SK-N-SH treated with all-trans-retinoic acid at 6 μM for 48 hours (cell line): Measurements from ENCODE around the gene FIBCD1.

Source experiments
- ATAC-seq: fragments of 200-7000 bp; cut with Tn5 transposase; 3 replicates; pipeline ENCODE4 v1.9.1; 2020; ENCODE audit warnings: mild to moderate bottlenecking, moderate library complexity
- ARNTL ChIP-seq: fragments of 450-650 bp; formaldehyde crosslinking; IDR thresholded peaks from 2 replicates; pipeline ENCODE4 v1.5.0; 2020; ENCODE audit warnings: low read depth, mild to moderate bottlenecking, moderate library complexity, borderline replicate concordance
- BACH2 ChIP-seq: fragments of 250-450 bp; sonication (Bioruptor Pico); IDR thresholded peaks from 2 replicates; pipeline ENCODE4 v1.9.0; 2021; ENCODE audit warnings: mild to moderate bottlenecking, borderline replicate concordance
- CSDC2 ChIP-seq: fragments of 250-450 bp; sonication (Bioruptor Pico); IDR thresholded peaks from 2 replicates; pipeline ENCODE4 v1.5.0; 2020; ENCODE audit warnings: mild to moderate bottlenecking, moderate library complexity
- CSRNP3 ChIP-seq: fragments of 250-450 bp; sonication (Bioruptor Pico); IDR thresholded peaks from 2 replicates; pipeline ENCODE4 v1.5.1; 2021; ENCODE audit warnings: mild to moderate bottlenecking, moderate library complexity
- ESRRG ChIP-seq: fragments of 250-450 bp; sonication (Bioruptor Pico); IDR thresholded peaks from 2 replicates; pipeline ENCODE4 v1.6.1; 2021; ENCODE audit warnings: mild to moderate bottlenecking
- GLIS3 ChIP-seq: fragments of 250-450 bp; sonication (Bioruptor Pico); IDR thresholded peaks from 2 replicates; pipeline ENCODE4 v1.5.0; 2020; ENCODE audit warnings: mild to moderate bottlenecking, moderate library complexity
- OSR1 ChIP-seq: fragments of 250-450 bp; sonication (Bioruptor Pico); IDR thresholded peaks from 2 replicates; pipeline ENCODE4 v1.8.0; 2022; ENCODE audit warnings: moderate library complexity, mild to moderate bottlenecking, inconsistent platforms
- PATZ1 ChIP-seq: fragments of 250-450 bp; sonication (Bioruptor Pico); IDR thresholded peaks from 2 replicates; pipeline ENCODE4 v1.8.0; 2020; ENCODE audit warnings: mild to moderate bottlenecking, moderate library complexity, borderline replicate concordance
- PPARA ChIP-seq: fragments of 250-450 bp; sonication (Bioruptor Pico); IDR thresholded peaks from 2 replicates; pipeline ENCODE4 v1.5.0; 2020; ENCODE audit warnings: mild to moderate bottlenecking, borderline replicate concordance
- RARB ChIP-seq: fragments of 250-450 bp; sonication (Bioruptor Pico); IDR thresholded peaks from 2 replicates; pipeline ENCODE4 v1.8.0; 2021; ENCODE audit warnings: mild to moderate bottlenecking, moderate library complexity
- TOX ChIP-seq: fragments of 250-450 bp; sonication (Bioruptor Pico); IDR thresholded peaks from 2 replicates; pipeline ENCODE4 v1.8.0; 2021; ENCODE audit warnings: mild to moderate bottlenecking, moderate library complexity, borderline replicate concordance
- ZC3H10 ChIP-seq: fragments of 250-450 bp; sonication (Bioruptor Pico); IDR thresholded peaks from 2 replicates; pipeline ENCODE4 v1.5.1; 2021; ENCODE audit warnings: mild to moderate bottlenecking, moderate library complexity
- ZFP3 ChIP-seq: fragments of 250-450 bp; sonication (Bioruptor Pico); IDR thresholded peaks from 2 replicates; pipeline ENCODE4 v1.5.0; 2020; ENCODE audit warnings: mild to moderate bottlenecking, moderate library complexity
- ZNF565 ChIP-seq: fragments of 450-650 bp; formaldehyde crosslinking; conservative IDR thresholded peaks from 2 replicates; pipeline ENCODE4 v1.5.0; 2020; ENCODE audit warnings: low read depth, mild to moderate bottlenecking, moderate library complexity
- ZNF70 ChIP-seq: fragments of 450-650 bp; formaldehyde crosslinking; IDR thresholded peaks from 2 replicates; pipeline ENCODE4 v1.5.0; 2020; ENCODE audit warnings: mild to moderate bottlenecking, moderate library complexity
- ZNF8 ChIP-seq: fragments of 450-650 bp; formaldehyde crosslinking; IDR thresholded peaks from 2 replicates; pipeline ENCODE4 v1.5.0; 2020; ENCODE audit warnings: mild to moderate bottlenecking, moderate library complexity
- TF ChIP-seq, protein P1 (sequence below): fragments of 250-450 bp; sonication (Bioruptor Pico); IDR thresholded peaks from 2 replicates; pipeline ENCODE4 v1.5.1; 2020; ENCODE audit warnings: low read depth, mild to moderate bottlenecking, moderate library complexity

The FIBCD1 gene

GRCh38 chr9:130888146-130888885, 50.7 kb downstream of the FIBCD1 start (continued):
- TF ChIP-seq RARB (CRISPR knock-in tag) (no peak), ESRRG (no peak)

- no peak for TF ChIP-seq ZFP3 (CRISPR knock-in tag)
These were observed 51.4 kb downstream of the FIBCD1 start for GRCh38 chr9:130887494-130888144.

GRCh38 chr9:130886981-130887380, 52.1 kb downstream of the FIBCD1 start:
- ATAC-seq, result no peak
- TF ChIP-seq, protein P1, sequence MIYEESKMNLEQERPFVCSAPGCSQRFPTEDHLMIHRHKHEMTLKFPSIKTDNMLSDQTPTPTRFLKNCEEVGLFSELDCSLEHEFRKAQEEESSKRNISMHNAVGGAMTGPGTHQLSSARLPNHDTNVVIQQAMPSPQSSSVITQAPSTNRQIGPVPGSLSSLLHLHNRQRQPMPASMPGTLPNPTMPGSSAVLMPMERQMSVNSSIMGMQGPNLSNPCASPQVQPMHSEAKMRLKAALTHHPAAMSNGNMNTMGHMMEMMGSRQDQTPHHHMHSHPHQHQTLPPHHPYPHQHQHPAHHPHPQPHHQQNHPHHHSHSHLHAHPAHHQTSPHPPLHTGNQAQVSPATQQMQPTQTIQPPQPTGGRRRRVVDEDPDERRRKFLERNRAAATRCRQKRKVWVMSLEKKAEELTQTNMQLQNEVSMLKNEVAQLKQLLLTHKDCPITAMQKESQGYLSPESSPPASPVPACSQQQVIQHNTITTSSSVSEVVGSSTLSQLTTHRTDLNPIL (CRISPR knock-in tag), result no peak
- TF ChIP-seq CSRNP3 (CRISPR knock-in tag) (no peak), ZNF565 (CRISPR knock-in tag) (no peak), OSR1 (CRISPR knock-in tag) (no peak)

More at GRCh38 chr9:130887494-130888144, 51.4 kb downstream of the FIBCD1 start:
- no peak for ATAC-seq

GRCh38 chr9:130885484-130886375, 53.3 kb downstream of the FIBCD1 start:
- no peak for TF ChIP-seq RARB (CRISPR knock-in tag)
- no peak for TF ChIP-seq TOX (CRISPR knock-in tag)
- TF ChIP-seq PATZ1 (CRISPR knock-in tag), result no peak
- TF ChIP-seq, protein P1 (CRISPR knock-in tag), result no peak
- TF ChIP-seq ZFP3 (CRISPR knock-in tag), result no peak
- TF ChIP-seq ZNF565 (CRISPR knock-in tag), result no peak
- no peak for TF ChIP-seq PPARA
- TF ChIP-seq ARNTL (CRISPR knock-in tag), result no peak
- TF ChIP-seq BACH2, result no peak
- TF ChIP-seq ZNF70, result no peak
- no peak for TF ChIP-seq ZNF8
- no peak for TF ChIP-seq GLIS3
- no peak for TF ChIP-seq ZC3H10 (CRISPR knock-in tag)
- no peak for TF ChIP-seq CSDC2 (CRISPR knock-in tag)
- ATAC-seq, result no peak
